Mesothelial cell of epicardium (in vitro differentiated cells): ENCODE results near the gene MT1B. TPM values are rescaled to one million over a fixed set of nuclear protein-coding genes. Genes with fewer than 3 reads are reported as not detected.

Experiments used
- DNase-seq, 2 experiments: peaks; one replicate each; pipeline ENCODE4 v3.0.0; 2021; ENCODE audit warnings: low spot score in 2 of 2; ENCODE audit not compliant: unreplicated experiment in 2 of 2
- H3K27ac Mint-ChIP-seq: 2 replicates; pipeline ENCODE4 v1.8.0; 2021; ENCODE audit warnings: mixed read lengths
- H3K27me3 Mint-ChIP-seq: 2 replicates; pipeline ENCODE4 v1.8.0; 2021; ENCODE audit warnings: low read depth, mixed read lengths
- H3K36me3 Mint-ChIP-seq: 2 replicates; pipeline ENCODE4 v1.8.0; 2021; ENCODE audit warnings: mixed read lengths
- H3K4me1 Mint-ChIP-seq: 2 replicates; pipeline ENCODE4 v1.8.0; 2021; ENCODE audit warnings: mixed read lengths
- H3K4me3 Mint-ChIP-seq: 2 replicates; pipeline ENCODE4 v1.8.0; 2021; ENCODE audit warnings: mild to moderate bottlenecking, moderate library complexity, mixed read lengths
- H3K9me3 Mint-ChIP-seq: 2 replicates; pipeline ENCODE4 v1.8.0; 2021; ENCODE audit warnings: mixed read lengths
- total RNA-seq: library from RNA; stranded (reverse); gene quantifications from 3 replicates; pipeline ENCODE4 v1.2.1, GENCODE V29; 2021
- TF ChIP-seq, protein P1 (sequence below): fragments of 200-600 bp; sonication (generic); IDR thresholded peaks from one replicate; pipeline ENCODE4 v1.5.0; 2021; ENCODE audit warnings: antibody characterized with exemption; ENCODE audit not compliant: unreplicated experiment

MT1B gene
- total RNA-seq, 1 donor from 2014 or later = not detected

DNA sequence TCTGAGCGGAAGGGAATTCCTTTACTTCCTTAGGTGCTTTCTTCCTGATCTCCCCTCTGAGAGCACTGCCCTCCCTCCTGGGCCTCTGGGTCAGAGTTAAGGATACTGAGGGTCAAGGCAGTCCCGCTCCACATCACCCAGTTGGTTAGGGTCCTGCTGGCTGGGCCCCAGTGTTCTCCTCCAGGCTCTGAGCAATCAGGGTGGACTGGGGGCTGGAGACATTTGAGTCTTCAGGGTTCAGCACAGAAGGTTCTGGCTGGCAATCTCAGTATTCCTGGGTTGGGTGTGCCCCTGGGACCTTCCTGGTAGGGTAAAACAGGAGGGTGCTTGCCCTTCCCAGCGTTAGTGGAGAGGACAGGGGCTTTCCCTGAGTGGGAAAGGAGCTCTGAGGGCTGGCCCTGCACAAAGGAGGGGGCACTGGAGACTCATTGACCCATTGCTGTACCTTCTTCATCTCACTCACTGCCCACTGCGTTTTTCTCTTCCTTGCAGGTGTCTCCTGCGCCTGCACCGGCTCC lies 18.8 kb upstream of the MT1B start:
- peaks cover 14% of the 10 kb centered on the region for H3K4me1 Mint-ChIP-seq
- H3K27me3 Mint-ChIP-seq = peaks cover 94% of the 10 kb centered on the region
- TF ChIP-seq, protein P1, sequence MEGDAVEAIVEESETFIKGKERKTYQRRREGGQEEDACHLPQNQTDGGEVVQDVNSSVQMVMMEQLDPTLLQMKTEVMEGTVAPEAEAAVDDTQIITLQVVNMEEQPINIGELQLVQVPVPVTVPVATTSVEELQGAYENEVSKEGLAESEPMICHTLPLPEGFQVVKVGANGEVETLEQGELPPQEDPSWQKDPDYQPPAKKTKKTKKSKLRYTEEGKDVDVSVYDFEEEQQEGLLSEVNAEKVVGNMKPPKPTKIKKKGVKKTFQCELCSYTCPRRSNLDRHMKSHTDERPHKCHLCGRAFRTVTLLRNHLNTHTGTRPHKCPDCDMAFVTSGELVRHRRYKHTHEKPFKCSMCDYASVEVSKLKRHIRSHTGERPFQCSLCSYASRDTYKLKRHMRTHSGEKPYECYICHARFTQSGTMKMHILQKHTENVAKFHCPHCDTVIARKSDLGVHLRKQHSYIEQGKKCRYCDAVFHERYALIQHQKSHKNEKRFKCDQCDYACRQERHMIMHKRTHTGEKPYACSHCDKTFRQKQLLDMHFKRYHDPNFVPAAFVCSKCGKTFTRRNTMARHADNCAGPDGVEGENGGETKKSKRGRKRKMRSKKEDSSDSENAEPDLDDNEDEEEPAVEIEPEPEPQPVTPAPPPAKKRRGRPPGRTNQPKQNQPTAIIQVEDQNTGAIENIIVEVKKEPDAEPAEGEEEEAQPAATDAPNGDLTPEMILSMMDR = no peak
- H3K4me3 Mint-ChIP-seq = peak overlapping the region; percentile 56
- DNase-seq = no peak
- no peaks in the 10 kb centered on the region for H3K36me3 Mint-ChIP-seq
- no peaks in the 10 kb centered on the region for H3K9me3 Mint-ChIP-seq
- no peak overlapping the region for H3K27ac Mint-ChIP-seq

DNA sequence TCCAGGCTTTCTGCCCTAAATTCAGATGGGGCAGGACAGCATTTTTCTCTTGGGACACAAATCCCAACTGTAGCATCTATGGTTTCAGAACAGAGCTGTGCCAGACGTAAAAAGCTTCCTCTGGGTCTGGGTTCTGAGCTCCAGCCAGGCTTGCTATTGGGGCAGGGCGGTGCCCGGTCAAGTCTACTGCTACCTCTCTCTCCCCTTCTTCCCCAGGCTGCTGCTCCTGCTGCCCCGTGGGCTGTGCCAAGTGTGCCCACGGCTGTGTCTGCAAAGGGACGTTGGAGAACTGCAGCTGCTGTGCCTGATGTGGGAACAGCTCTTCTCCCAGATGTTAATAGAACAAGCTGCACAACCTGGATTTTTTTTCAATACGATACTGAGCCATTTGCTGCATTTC lies 18.2 kb upstream of the MT1B start:
- TF ChIP-seq, protein P1 = no peak
- H3K27ac Mint-ChIP-seq = no peak overlapping the region
- H3K27me3 Mint-ChIP-seq = peaks cover 99% of the 10 kb centered on the region
- no peak overlapping the region for H3K4me3 Mint-ChIP-seq
- peaks cover 17% of the 10 kb centered on the region for H3K4me1 Mint-ChIP-seq
- no peak for DNase-seq
- no peaks in the 10 kb centered on the region for H3K36me3 Mint-ChIP-seq
- H3K9me3 Mint-ChIP-seq = no peaks in the 10 kb centered on the region

DNA sequence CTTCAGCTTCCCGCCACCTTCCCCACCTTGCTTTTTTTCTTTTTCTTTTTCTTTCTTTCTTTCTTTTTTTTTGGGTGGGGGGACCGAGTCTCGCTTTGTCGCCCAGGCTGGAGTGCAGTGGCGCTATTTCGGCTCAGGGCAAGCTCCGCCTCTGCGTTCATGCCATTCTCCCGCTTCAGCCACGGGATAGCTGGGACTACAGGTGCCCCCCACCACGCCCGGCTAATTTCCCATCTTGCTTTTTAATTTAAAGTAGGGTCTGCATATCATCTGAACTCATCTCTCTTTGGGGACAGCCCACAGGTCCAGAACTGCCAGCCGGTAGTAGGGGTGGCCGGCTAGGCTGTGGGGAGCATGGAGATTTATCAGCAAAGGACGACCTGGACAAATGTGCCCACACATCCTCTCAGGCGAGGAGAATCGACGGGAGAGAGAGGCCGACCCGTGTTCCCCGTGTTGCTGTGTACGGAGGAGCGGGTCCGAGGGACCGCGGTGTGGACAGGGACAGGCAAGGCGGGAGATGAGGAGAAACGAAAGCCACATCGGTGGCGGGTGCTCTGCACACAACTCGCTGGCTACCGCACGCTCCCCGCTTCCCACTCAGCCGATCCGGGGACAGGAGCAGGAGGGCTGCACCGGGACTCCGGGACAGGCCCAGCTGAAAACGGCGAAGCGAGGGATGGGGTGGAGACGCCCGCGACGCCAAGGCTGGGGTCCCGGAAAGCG lies 16.8 kb upstream of the MT1B start:
- H3K27me3 Mint-ChIP-seq = peaks cover 99% of the 10 kb centered on the region
- no peaks in the 10 kb centered on the region for H3K9me3 Mint-ChIP-seq
- no peaks in the 10 kb centered on the region for H3K36me3 Mint-ChIP-seq
- H3K4me3 Mint-ChIP-seq = peak overlapping the region; percentile 43
- H3K27ac Mint-ChIP-seq = no peak overlapping the region
- DNase-seq = no peak
- TF ChIP-seq, protein P1 = no peak
- peaks cover 18% of the 10 kb centered on the region for H3K4me1 Mint-ChIP-seq

DNA sequence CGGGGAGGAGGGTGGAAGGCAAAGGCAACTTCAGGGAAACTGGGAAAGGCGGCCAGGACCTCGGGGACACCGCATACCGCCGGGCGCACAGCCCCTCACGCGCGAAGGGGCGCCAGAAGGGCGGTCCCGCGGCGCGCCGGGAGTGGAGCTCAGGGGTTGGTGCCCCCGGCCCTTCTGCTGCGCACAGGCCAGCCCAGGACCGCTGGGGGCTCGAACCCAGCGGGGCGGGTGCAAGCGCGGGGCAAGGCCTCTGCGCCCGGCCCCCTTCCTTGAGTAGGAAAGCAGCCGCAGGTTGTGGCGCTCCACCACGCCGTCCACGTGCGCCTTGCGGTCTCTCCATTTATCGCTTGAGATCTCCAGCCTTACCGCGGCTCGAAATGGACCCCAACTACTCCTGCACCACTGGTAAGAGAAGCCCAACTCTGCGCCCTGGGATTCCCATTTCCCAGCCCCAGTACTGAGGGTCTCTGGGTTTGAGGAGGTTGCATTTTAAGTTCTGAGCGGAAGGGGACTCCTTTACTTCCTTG lies 16.2 kb upstream of the MT1B start:
- H3K4me1 Mint-ChIP-seq = peaks cover 18% of the 10 kb centered on the region
- no peak overlapping the region for H3K4me3 Mint-ChIP-seq
- H3K27ac Mint-ChIP-seq = no peak overlapping the region
- no peaks in the 10 kb centered on the region for H3K9me3 Mint-ChIP-seq
- peaks cover 99% of the 10 kb centered on the region for H3K27me3 Mint-ChIP-seq
- DNase-seq = no peak
- TF ChIP-seq, protein P1 = no peak
- no peaks in the 10 kb centered on the region for H3K36me3 Mint-ChIP-seq

DNA sequence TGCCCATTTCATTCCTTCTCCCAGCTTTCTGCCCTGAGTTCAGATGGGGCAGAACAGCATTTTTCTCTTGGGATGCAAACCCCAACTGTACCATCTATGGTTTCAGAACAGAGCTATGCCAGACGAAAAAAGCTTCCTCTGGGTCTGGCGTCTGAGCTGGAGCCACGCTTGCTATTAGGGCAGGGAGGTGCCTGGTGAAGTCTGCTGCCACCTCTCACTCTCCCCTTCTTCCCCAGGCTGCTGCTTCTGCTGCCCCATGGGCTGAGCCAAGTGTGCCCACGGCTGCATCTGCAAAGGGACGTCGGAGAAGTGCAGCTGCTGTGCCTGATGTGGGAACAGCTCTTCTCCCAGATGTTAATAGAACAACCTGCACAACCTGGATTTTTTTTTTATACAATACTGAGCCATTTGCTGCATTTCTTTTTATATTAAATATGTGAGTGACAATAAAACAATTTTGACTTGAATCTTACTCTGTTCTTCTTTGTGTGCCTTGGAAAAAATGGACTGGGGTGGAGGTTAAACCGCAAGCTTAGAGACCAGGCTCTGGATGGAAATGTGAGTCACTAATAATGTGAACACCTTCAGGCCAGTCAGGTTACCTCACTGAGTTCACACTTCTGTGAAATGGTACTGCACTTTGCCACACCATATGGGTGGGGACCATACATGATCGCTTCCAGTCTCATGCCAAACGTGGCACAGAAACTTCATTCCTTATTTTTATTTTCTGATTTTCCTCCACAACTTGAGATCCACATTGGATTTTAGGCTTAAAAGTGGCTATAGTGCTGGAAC lies 14.9 kb upstream of the MT1B start:
- H3K4me3 Mint-ChIP-seq = no peak overlapping the region
- TF ChIP-seq, protein P1 = no peak
- H3K36me3 Mint-ChIP-seq = no peaks in the 10 kb centered on the region
- no peaks in the 10 kb centered on the region for H3K9me3 Mint-ChIP-seq
- no peak overlapping the region for H3K27ac Mint-ChIP-seq
- peaks cover 17% of the 10 kb centered on the region for H3K4me1 Mint-ChIP-seq
- peaks cover 99% of the 10 kb centered on the region for H3K27me3 Mint-ChIP-seq
- no peak for DNase-seq
